ENCODE data around the gene PIP4K2B.

Gene PIP4K2B

GRCh38 chr17:38779965-38780752 lies 19.2 kb downstream of the PIP4K2B start:
- DNase-seq (ENCODE audit: low spot score) = no peak

- no peak for DNase-seq (ENCODE audit: low spot score)
Observed at GRCh38 chr17:38777641-38778250, 21.6 kb downstream of the PIP4K2B start.

GRCh38 chr17:38773258-38773657 lies 26.1 kb downstream of the PIP4K2B start:
- DNase-seq (ENCODE audit: low spot score) = no peak

- no peak for DNase-seq (ENCODE audit: low spot score)
Observed at GRCh38 chr17:38768417-38768816, 30.9 kb downstream of the PIP4K2B start.

- no peak for DNase-seq (ENCODE audit: low spot score)
Observed at GRCh38 chr17:38766341-38766740, 33.0 kb downstream of the PIP4K2B start.

GRCh38 chr17:38762231-38762630 lies 37.1 kb downstream of the PIP4K2B start:
- DNase-seq (ENCODE audit: low spot score) = no peak

GRCh38 chr17:38761612-38762011 lies 37.7 kb downstream of the PIP4K2B start:
- DNase-seq (ENCODE audit: low spot score) = no peak

GRCh38 chr17:38753071-38753506 lies 46.3 kb downstream of the PIP4K2B start:
- DNase-seq (ENCODE audit: low spot score) = no peak

GRCh38 chr17:38752308-38753070 lies 46.9 kb downstream of the PIP4K2B start, which contains the start of gene PSMB3:
Gene PSMB3 (plus strand): TSS chr17:38752741. CDS start chr17:38752827, 86 bp downstream.
- DNase-seq (ENCODE audit: low spot score) = peak; percentile 99

GRCh38 chr17:38751808-38752307 lies 47.5 kb downstream of the PIP4K2B start:
- DNase-seq (ENCODE audit: low spot score) = peak; percentile 87

GRCh38 chr17:38751144-38751807 lies 48.1 kb downstream of the PIP4K2B start:
- DNase-seq (ENCODE audit: low spot score) = no peak

- DNase-seq (ENCODE audit: low spot score) = no peak
Observed at GRCh38 chr17:38750312-38751121, 48.8 kb downstream of the PIP4K2B start.

GRCh38 chr17:38750044-38750311 lies 49.4 kb downstream of the PIP4K2B start:
- DNase-seq (ENCODE audit: low spot score) = no peak

GRCh38 chr17:38749223-38750043 lies 49.9 kb downstream of the PIP4K2B start:
- DNase-seq (ENCODE audit: low spot score) = no peak

- no peak for DNase-seq (ENCODE audit: low spot score)
Observed at GRCh38 chr17:38748892-38749222, 50.5 kb downstream of the PIP4K2B start.

- peak; percentile 87 for DNase-seq (ENCODE audit: low spot score)
Observed at GRCh38 chr17:38748149-38748891, 51.0 kb downstream of the PIP4K2B start, which contains the start of gene PCGF2. Gene PCGF2 (minus strand): TSS chr17:38748336. CDS start chr17:38740402, 7,934 bp downstream.

- no peak for DNase-seq (ENCODE audit: low spot score)
Observed at GRCh38 chr17:38747463-38748148, 51.8 kb downstream of the PIP4K2B start.

- DNase-seq (ENCODE audit: low spot score) = no peak
Observed at GRCh38 chr17:38746849-38747462, 52.4 kb downstream of the PIP4K2B start.
